Activated CD4-positive, alpha-beta memory T cell treated with anti-CD3 and anti-CD28 coated beads, Interleukin-2, amount 10 ng/mL, durations not matched to agents 7 days and 5 days (primary cell): Measurements from ENCODE around the gene DOCK3. TPM values are rescaled to one million over a fixed set of nuclear protein-coding genes. Genes with fewer than 3 reads are reported as not detected.

Experiments
- CTCF ChIA-PET: fragments of 350-600 bp; sonication (Branson Sonifier 250); formaldehyde crosslinking; loops from one replicate; lab custom pipeline; 2021; ENCODE audit warnings: antibody characterized with exemption, inconsistent platforms; lab: Charles Lee
- POLR2A ChIA-PET: fragments of 350-600 bp; sonication (Branson Sonifier 250); formaldehyde crosslinking; loops from one replicate; lab custom pipeline; 2021; ENCODE audit warnings: antibody characterized with exemption; lab: Charles Lee
- DNase-seq: peaks from one replicate; pipeline ENCODE4 v3.0.0-alpha.2; 2020
- H3K27ac Mint-ChIP-seq: one replicate; pipeline ENCODE4 v1.8.0; 2021; ENCODE audit warnings: mild to moderate bottlenecking, mixed read lengths
- H3K27me3 Mint-ChIP-seq: one replicate; pipeline ENCODE4 v1.8.0; 2021; ENCODE audit warnings: mixed read lengths
- H3K36me3 Mint-ChIP-seq: one replicate; pipeline ENCODE4 v1.8.0; 2021; ENCODE audit warnings: low read depth, mixed read lengths
- H3K4me1 Mint-ChIP-seq: one replicate; pipeline ENCODE4 v1.8.0; 2021; ENCODE audit warnings: mixed read lengths
- H3K4me3 Mint-ChIP-seq: one replicate; pipeline ENCODE4 v1.8.0; 2021; ENCODE audit warnings: mild to moderate bottlenecking, mixed read lengths
- H3K9me3 Mint-ChIP-seq: one replicate; pipeline ENCODE4 v1.8.0; 2021; ENCODE audit warnings: mixed read lengths
- total RNA-seq, 2 experiments: library from RNA; stranded (reverse); gene quantifications; one replicate each; pipeline ENCODE4 v1.2.3, GENCODE V29; 2021

DOCK3 gene
- total RNA-seq, 2 experiments from 2014 or later = 1.6 to 1.7 TPM

- no peak overlapping the region for H3K4me3 Mint-ChIP-seq
These were observed 734.1 kb downstream of the DOCK3 start for GRCh38 chr3:51408813-51409212.

GRCh38 chr3:51422211-51422610 lies 747.5 kb downstream of the DOCK3 start:
- DNase-seq = no peak
- H3K9me3 Mint-ChIP-seq = no peaks in the 10 kb centered on the region
- no peak overlapping the region for H3K4me3 Mint-ChIP-seq
- POLR2A ChIA-PET = no interaction called here
- H3K4me1 Mint-ChIP-seq = peaks cover 6% of the 10 kb centered on the region
- peaks cover 48% of the 10 kb centered on the region for H3K36me3 Mint-ChIP-seq
- H3K27ac Mint-ChIP-seq = peak overlapping the region; percentile 38
- no peaks in the 10 kb centered on the region for H3K27me3 Mint-ChIP-seq
- CTCF ChIA-PET = interaction anchor here (0.8 to 1.6 kb wide), 2 partner anchors 12 to 18 kb away, joined by 3 to 4 read pairs; no protein-coding TSS in a partner anchor

More at GRCh38 chr3:51408813-51409212, 734.1 kb downstream of the DOCK3 start:
- no peaks in the 10 kb centered on the region for H3K9me3 Mint-ChIP-seq
- no peaks in the 10 kb centered on the region for H3K27me3 Mint-ChIP-seq
- no peak for DNase-seq
- H3K36me3 Mint-ChIP-seq = peaks cover 48% of the 10 kb centered on the region
- CTCF ChIA-PET = no interaction called here
- POLR2A ChIA-PET = interaction anchor here (0.9 to 1.3 kb wide), 2 partner anchors 90 to 277 kb away, joined by 3 to 4 read pairs; no protein-coding TSS in a partner anchor
- peaks cover 4% of the 10 kb centered on the region for H3K4me1 Mint-ChIP-seq
- no peak overlapping the region for H3K27ac Mint-ChIP-seq

GRCh38 chr3:51426921-51427320 lies 752.2 kb downstream of the DOCK3 start:
- DNase-seq = no peak
- Mint-ChIP-seq H3K27ac (no peak overlapping the region), H3K4me3 (no peak overlapping the region), H3K9me3 (no peaks in the 10 kb centered on the region), H3K4me1 (peaks cover 6% of the 10 kb centered on the region), H3K36me3 (peaks cover 37% of the 10 kb centered on the region), H3K27me3 (no peaks in the 10 kb centered on the region)
- POLR2A ChIA-PET = interaction anchor here (1.1 kb wide), 1 partner anchor 72 kb away, joined by 3 read pairs; no protein-coding TSS in a partner anchor
- CTCF ChIA-PET = interaction anchor here (1.2 kb wide), 1 partner anchor 38 kb away, joined by 3 read pairs; no protein-coding TSS in a partner anchor

- Mint-ChIP-seq H3K4me3 (no peak overlapping the region), H3K36me3 (peaks cover 41% of the 10 kb centered on the region), H3K9me3 (no peaks in the 10 kb centered on the region), H3K4me1 (no peaks in the 10 kb centered on the region), H3K27me3 (no peaks in the 10 kb centered on the region), H3K27ac (no peak overlapping the region)
- POLR2A ChIA-PET = no interaction called here
- CTCF ChIA-PET = interaction anchor here (1.6 to 1.9 kb wide), 2 partner anchors 12 to 14 kb away, joined by 3 to 5 read pairs; no protein-coding TSS in a partner anchor
- DNase-seq = no peak
These were observed 754.4 kb downstream of the DOCK3 start for GRCh38 chr3:51429138-51429537.

Other genes with a start within 250 kb of the DOCK3 start
- gene CACNA2D2, start 171.3 kb upstream of the DOCK3 start, total RNA-seq = under 1 TPM; 0.45 to 0.55 TPM
- gene C3orf18, start 107.2 kb upstream of the DOCK3 start, total RNA-seq = 10 to 100 TPM; 14.6 to 17.5 TPM
- gene HEMK1, start 105.4 kb upstream of the DOCK3 start, total RNA-seq = 10 to 100 TPM; 49.6 to 50.1 TPM
- gene CISH, start 63.2 kb upstream of the DOCK3 start, total RNA-seq = 100 to 1,000 TPM; 328 to 335 TPM
- gene MAPKAPK3, start 57.8 kb upstream of the DOCK3 start, total RNA-seq = 100 to 1,000 TPM; 146 to 157 TPM